Measurements from ENCODE around the gene CRLF1. TPM values are rescaled to one million over a fixed set of nuclear protein-coding genes. Genes with fewer than 3 reads are reported as not detected.

CRLF1 gene
- total and polyA plus RNA-seq, 4 experiments from 2014 or later, result 0.70 TPM; not detected in 3

DNA sequence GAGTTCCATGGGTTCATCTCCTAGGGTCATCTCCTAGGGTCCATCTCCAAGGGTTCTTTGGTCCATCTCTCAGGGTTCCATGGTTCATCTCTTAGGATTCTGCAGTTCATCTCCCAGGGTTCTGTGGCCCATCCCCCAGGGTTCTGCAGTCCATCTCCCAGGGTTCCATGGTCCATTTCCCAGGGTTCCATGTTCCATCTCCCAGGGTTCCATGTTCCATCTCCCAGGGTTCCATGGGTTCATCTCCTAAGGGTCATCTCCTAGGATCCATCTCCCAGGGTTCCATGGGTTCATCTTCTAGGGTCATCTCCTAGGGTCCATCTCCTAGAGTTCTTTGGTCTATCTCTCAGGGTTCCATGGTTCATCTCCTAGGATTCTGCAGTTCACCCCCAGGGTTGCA lies 11.0 kb upstream of the CRLF1 start:
- ChIA-PET CTCF (ENCODE audit: partially characterized antibody) (no interaction called here), POLR2A (ENCODE audit: partially characterized antibody) (no interaction called here)
- Mint-ChIP-seq H3K27ac (no peak overlapping the region), H3K4me3 (no peak overlapping the region), H3K36me3 (no peaks in the 10 kb centered on the region), H3K9me3 (peaks cover 0 to 1% (median 0%) of the 10 kb centered on the region in 8 donors), H3K4me1 (peaks cover 0 to 15% (median 1%) of the 10 kb centered on the region in 4 donors), H3K27me3 (peaks cover 24 to 32% of the 10 kb centered on the region in 2 donors)
- no peak for DNase-seq
- H3K27me3 ChIP-seq (ENCODE audit: insufficient read depth, low read length), result peaks cover 19% of the 10 kb centered on the region
- intact Hi-C loops (cut with micrococcal nuclease), result no loop called here
- H3K9me3 ChIP-seq (ENCODE audit: control insufficient read depth in 1 of 2, low read length in 2 of 2), result no peaks in the 10 kb centered on the region
- no peak overlapping the region for H3K4me3 ChIP-seq (ENCODE audit: low read length in 2 of 2)
- no peak overlapping the region for H3K27ac ChIP-seq (ENCODE audit: low read depth, low read length)
- no peaks in the 10 kb centered on the region for H3K36me3 ChIP-seq (ENCODE audit: insufficient read depth, low read length)
- H3K4me1 ChIP-seq (ENCODE audit: insufficient read depth, low read length), result peaks cover 8% of the 10 kb centered on the region

DNA sequence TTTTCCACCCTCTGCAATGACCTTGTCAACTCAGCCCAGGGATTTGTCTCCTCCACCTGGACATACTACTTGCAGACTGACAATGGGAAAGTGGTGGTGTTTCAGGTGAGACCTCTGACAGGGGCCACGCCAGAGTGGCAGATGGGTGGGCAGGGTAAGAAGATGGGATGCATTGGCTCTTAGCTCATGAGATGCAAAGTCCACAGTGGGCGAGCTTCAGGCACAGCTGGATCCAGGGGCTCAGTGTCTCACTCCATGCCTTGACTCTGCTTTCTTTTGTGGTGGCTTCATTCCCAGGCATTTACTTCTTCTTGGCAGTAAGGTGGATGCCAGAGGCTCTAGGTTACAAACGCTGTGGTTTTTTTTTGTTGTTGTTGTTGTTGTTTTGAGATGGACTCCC lies 9.4 kb upstream of the CRLF1 start:
- Mint-ChIP-seq H3K36me3 (no peaks in the 10 kb centered on the region), H3K4me3 (no peak overlapping the region), H3K4me1 (peaks cover 8 to 27% (median 10%) of the 10 kb centered on the region in 4 donors), H3K9me3 (peaks cover 0 to 1% (median 0%) of the 10 kb centered on the region in 8 donors), H3K27me3 (peaks cover 32 to 42% of the 10 kb centered on the region in 2 donors), H3K27ac (no peak overlapping the region)
- POLR2A ChIA-PET (ENCODE audit: partially characterized antibody), result no interaction called here
- H3K4me3 ChIP-seq (ENCODE audit: low read length in 2 of 2), result no peak overlapping the region
- no peaks in the 10 kb centered on the region for H3K9me3 ChIP-seq (ENCODE audit: control insufficient read depth in 1 of 2, low read length in 2 of 2)
- no peak for DNase-seq
- CTCF ChIA-PET (ENCODE audit: partially characterized antibody), result interaction anchor here (1.5 kb wide), 1 partner anchor 120 kb away, joined by 3 read pairs; no protein-coding TSS in a partner anchor
- peaks cover 20% of the 10 kb centered on the region for H3K4me1 ChIP-seq (ENCODE audit: insufficient read depth, low read length)
- H3K27ac ChIP-seq (ENCODE audit: low read depth, low read length), result no peak overlapping the region
- H3K36me3 ChIP-seq (ENCODE audit: insufficient read depth, low read length), result no peaks in the 10 kb centered on the region
- intact Hi-C loops (cut with micrococcal nuclease), result no loop called here
- H3K27me3 ChIP-seq (ENCODE audit: insufficient read depth, low read length), result peaks cover 29% of the 10 kb centered on the region

DNA sequence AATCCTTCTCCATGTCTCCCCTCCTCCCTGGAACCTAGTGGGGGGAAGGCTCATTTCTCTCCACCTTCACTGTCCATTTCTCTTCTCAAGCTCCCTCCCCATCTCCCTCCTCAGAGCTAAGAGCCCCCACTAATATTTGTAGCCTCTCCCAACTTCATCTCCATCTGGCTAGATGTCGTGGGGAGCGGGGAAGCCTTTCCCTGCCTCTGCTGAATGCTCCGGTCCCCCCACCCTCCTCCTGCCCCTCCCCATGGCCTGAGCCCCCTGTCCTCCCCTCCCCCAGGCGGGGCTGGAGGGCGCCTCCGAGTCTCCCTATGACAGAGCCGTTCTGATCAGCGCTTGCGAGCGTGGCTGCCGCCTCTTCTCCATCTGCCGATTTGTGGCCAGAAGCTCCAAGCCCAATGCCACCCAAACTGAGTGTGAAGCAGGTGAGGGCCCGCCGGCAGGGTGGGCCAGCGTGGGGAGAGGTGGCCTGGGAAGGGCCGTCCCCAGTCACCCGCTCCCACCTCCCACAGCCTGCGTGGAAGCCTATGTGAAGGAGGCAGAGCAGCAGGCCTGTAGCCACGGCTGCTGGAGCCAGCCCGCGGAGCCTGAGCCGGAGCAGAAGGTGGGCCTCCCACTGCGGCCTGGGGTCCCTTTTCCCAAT lies 7.1 kb upstream of the CRLF1 start:
- CTCF ChIA-PET (ENCODE audit: partially characterized antibody), result no interaction called here
- POLR2A ChIA-PET (ENCODE audit: partially characterized antibody), result interaction anchor here (0.5 to 1.4 kb wide), 4 partner anchors 9 to 218 kb away, joined by 3 read pairs; partner anchors contain the start of genes UBA52 and UPF1

DNA sequence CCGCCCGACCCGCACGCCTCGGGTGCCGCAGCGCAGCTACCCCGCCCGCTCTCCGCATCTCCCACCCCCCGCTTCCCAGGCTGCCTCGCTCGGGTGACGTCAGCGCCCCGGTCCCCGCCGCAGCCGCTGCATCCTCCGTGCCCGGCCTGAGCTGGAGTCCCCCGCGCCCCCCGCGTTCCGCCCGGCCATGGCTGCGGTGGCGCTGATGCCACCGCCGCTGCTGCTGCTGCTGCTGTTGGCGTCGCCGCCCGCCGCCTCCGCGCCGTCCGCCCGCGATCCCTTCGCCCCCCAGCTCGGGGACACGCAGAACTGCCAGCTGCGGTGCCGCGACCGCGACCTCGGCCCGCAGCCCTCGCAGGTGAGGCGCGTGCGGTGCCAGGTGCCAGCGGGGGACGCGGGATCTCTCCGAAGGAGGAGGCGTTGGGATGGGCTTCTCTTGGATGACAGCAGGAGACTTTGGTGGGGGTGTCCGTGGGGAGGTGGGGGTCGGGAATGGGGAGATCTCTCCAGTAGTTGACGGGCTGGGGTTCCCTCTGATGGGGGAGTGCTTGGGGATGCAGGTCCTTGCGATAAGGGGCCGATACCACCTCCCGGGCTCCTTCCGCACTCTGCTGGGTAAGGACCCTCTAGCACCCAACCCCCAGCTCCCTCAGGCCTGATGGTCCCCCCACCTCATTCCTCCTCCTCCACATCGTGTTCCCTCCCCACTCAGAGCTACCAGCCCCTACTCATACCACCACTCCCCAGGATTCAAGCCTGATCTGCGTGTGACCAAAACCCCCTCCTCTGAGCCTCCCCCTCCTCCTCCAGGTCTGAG lies 6.4 kb upstream of the CRLF1 start, which contains the start of gene TMEM59L:
TMEM59L (plus strand) TSS at position 99 of the 817 bp plus-strand sequence; CDS start at position 188, 89 bp downstream.
- H3K9me3 Mint-ChIP-seq, result peaks cover 0 to 1% (median 0%) of the 10 kb centered on the region in 8 donors
- POLR2A ChIA-PET (ENCODE audit: partially characterized antibody), result interaction anchor here (0.5 to 1.4 kb wide), 6 partner anchors 8 to 219 kb away, joined by 3 to 6 read pairs (median 3); partner anchors contain the start of genes REX1BD, UBA52 and UPF1
- intact Hi-C loops (cut with micrococcal nuclease), result no loop called here
- Histone ChIP-seq H3K4me3 (ENCODE audit: low read length in 2 of 2) (peak within 1 kb of the TSS; percentile 23 to 45), H3K4me1 (ENCODE audit: insufficient read depth, low read length) (peaks cover 22% of the 10 kb centered on the region), H3K9me3 (ENCODE audit: control insufficient read depth in 1 of 2, low read length in 2 of 2) (no peaks in the 10 kb centered on the region), H3K36me3 (ENCODE audit: insufficient read depth, low read length) (no peaks in the 10 kb centered on the region), H3K27me3 (ENCODE audit: insufficient read depth, low read length) (peaks cover 57% of the 10 kb centered on the region), H3K27ac (ENCODE audit: low read depth, low read length) (no peak within 1 kb of the TSS)
- peak within 1 kb of the TSS; percentile 78 to 89 (median 82) for H3K4me3 Mint-ChIP-seq
- H3K36me3 Mint-ChIP-seq, result no peaks in the 10 kb centered on the region
- peaks cover 50 to 62% of the 10 kb centered on the region in 2 donors for H3K27me3 Mint-ChIP-seq
- H3K27ac Mint-ChIP-seq, result peak within 1 kb of the TSS in 4 of 7 donors; percentile 42 to 71 (median 62)
- CTCF ChIA-PET (ENCODE audit: partially characterized antibody), result interaction anchor here (1.0 to 1.1 kb wide), 2 partner anchors 23 to 26 kb away, joined by 3 to 4 read pairs; no protein-coding TSS in a partner anchor
- DNase-seq, result peak; percentile 55 to 72 (median 59)
- H3K4me1 Mint-ChIP-seq, result peaks cover 10 to 44% (median 14%) of the 10 kb centered on the region in 4 donors

More for the DNA sequence above, 7.1 kb upstream of the CRLF1 start:
- Histone ChIP-seq H3K36me3 (ENCODE audit: insufficient read depth, low read length) (no peaks in the 10 kb centered on the region), H3K4me1 (ENCODE audit: insufficient read depth, low read length) (peaks cover 22% of the 10 kb centered on the region), H3K9me3 (ENCODE audit: control insufficient read depth in 1 of 2, low read length in 2 of 2) (no peaks in the 10 kb centered on the region), H3K27me3 (ENCODE audit: insufficient read depth, low read length) (peaks cover 49% of the 10 kb centered on the region), H3K4me3 (ENCODE audit: low read length in 2 of 2) (no peak overlapping the region), H3K27ac (ENCODE audit: low read depth, low read length) (no peak overlapping the region)
- Mint-ChIP-seq H3K4me1 (peaks cover 9 to 40% (median 11%) of the 10 kb centered on the region in 4 donors), H3K4me3 (peak overlapping the region in 6 of 8 donors; percentile 58 to 86 (median 75)), H3K9me3 (peaks cover 0 to 1% (median 0%) of the 10 kb centered on the region in 8 donors), H3K27ac (peak overlapping the region in 1 of 7 donors; percentile 58), H3K36me3 (no peaks in the 10 kb centered on the region), H3K27me3 (peaks cover 44 to 57% of the 10 kb centered on the region in 2 donors)
- DNase-seq, result no peak
- intact Hi-C loops (cut with micrococcal nuclease), result no loop called here

DNA sequence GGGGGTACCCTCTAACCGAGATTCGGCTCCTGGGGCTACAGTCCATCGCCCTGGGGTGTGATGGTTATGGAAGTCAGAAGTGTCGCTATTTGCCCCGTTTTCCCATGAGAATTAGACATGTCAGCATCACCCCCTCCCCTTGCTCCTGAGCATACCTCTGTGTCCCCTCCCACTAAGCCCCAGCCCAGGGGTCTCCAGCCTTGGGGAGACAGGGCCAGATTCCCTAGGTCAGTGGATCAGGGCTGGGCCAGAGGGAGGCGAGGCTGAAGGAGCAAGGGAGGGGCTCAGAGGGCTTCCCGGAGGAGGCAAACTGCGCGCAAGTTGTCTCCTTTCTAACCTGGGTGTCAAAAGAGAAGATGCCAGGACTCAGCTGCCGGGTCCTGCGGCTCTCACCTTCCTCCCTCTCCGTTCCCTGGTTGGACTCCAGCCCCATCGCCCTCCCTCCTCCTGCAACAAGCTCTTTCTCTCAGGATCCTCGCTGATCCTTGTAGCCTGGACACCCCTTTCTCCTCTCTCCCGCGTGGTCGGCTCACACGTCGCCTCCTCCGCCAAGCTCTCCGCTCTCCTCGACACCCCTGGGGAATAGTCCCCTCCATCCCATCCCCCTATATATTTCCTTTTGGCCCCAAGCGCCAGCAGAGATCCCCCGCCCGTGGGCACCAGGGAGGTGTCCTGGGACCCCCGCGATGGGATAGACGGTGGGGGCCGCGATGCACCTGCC lies 5.6 kb upstream of the CRLF1 start:
- H3K27me3 ChIP-seq (ENCODE audit: insufficient read depth, low read length), result peaks cover 58% of the 10 kb centered on the region
- no peak overlapping the region for H3K27ac ChIP-seq (ENCODE audit: low read depth, low read length)
- POLR2A ChIA-PET (ENCODE audit: partially characterized antibody), result interaction anchor here (0.8 to 1.4 kb wide), 3 partner anchors 17 to 220 kb away, joined by 3 to 6 read pairs (median 3); partner anchors contain the start of genes REX1BD and UPF1
- H3K27ac Mint-ChIP-seq, result peak overlapping the region in 3 of 7 donors; percentile 13 to 71 (median 65)
- peak overlapping the region; percentile 23 to 45 for H3K4me3 ChIP-seq (ENCODE audit: low read length in 2 of 2)
- DNase-seq, result no peak
- peaks cover 10 to 49% (median 18%) of the 10 kb centered on the region in 4 donors for H3K4me1 Mint-ChIP-seq
- H3K36me3 ChIP-seq (ENCODE audit: insufficient read depth, low read length), result no peaks in the 10 kb centered on the region
- H3K27me3 Mint-ChIP-seq, result peaks cover 48 to 59% of the 10 kb centered on the region in 2 donors
- intact Hi-C loops (cut with micrococcal nuclease), result no loop called here
- no peaks in the 10 kb centered on the region for H3K9me3 ChIP-seq (ENCODE audit: control insufficient read depth in 1 of 2, low read length in 2 of 2)
- peaks cover 22% of the 10 kb centered on the region for H3K4me1 ChIP-seq (ENCODE audit: insufficient read depth, low read length)
- H3K4me3 Mint-ChIP-seq, result peak overlapping the region; percentile 78 to 89 (median 82)
- H3K9me3 Mint-ChIP-seq, result peaks cover 0 to 1% (median 0%) of the 10 kb centered on the region in 8 donors
- H3K36me3 Mint-ChIP-seq, result no peaks in the 10 kb centered on the region
- CTCF ChIA-PET (ENCODE audit: partially characterized antibody), result interaction anchor here (1.0 to 1.1 kb wide), 2 partner anchors 23 to 27 kb away, joined by 3 to 4 read pairs; no protein-coding TSS in a partner anchor

DNA sequence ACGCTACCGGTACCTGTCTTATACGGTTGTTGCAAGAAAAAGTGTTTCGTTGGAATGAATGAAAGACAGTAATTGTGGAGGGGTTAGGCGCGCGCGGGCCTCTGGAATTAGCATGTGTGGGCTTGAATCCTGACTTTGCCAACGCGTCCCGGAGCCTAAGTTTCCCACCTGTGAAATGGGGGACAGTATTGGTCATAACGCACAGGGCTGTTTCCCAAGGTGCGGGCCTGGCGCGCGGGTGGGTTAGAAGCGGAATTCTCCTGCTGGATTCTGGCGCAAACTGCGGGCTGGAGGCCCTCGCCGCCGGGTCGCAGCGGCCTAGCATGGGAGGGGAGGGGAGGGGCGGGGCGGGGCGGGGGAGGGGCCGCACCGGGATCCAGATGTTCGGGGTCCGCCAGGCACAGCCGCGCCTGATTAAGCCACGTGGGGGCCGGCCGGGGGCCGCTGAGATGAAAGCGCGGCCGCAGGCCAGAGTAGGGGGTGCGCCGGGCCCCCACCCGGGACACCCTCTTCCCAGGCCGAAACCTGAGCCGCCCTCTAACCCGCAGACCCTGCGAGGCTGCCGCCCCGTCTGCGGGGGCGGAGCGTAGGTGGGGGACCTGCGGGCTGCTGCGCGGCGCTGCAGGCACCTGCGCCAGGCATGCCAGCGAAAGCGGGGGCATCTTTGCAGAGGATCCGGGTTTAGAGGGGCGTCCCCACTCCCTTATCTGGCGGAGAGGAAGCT lies 4.9 kb upstream of the CRLF1 start:
- Mint-ChIP-seq H3K27ac (peak overlapping the region in 2 of 7 donors; percentile 20 to 38), H3K27me3 (peaks cover 47 to 56% of the 10 kb centered on the region in 2 donors), H3K36me3 (no peaks in the 10 kb centered on the region), H3K4me1 (peaks cover 12 to 49% (median 18%) of the 10 kb centered on the region in 4 donors), H3K9me3 (peaks cover 0 to 1% (median 0%) of the 10 kb centered on the region in 8 donors), H3K4me3 (peak overlapping the region; percentile 46 to 89 (median 82))
- Histone ChIP-seq H3K9me3 (ENCODE audit: control insufficient read depth in 1 of 2, low read length in 2 of 2) (no peaks in the 10 kb centered on the region), H3K27me3 (ENCODE audit: insufficient read depth, low read length) (peaks cover 56% of the 10 kb centered on the region), H3K27ac (ENCODE audit: low read depth, low read length) (no peak overlapping the region), H3K4me3 (ENCODE audit: low read length in 2 of 2) (peak overlapping the region in 1 of 2 donors; percentile 45), H3K36me3 (ENCODE audit: insufficient read depth, low read length) (no peaks in the 10 kb centered on the region), H3K4me1 (ENCODE audit: insufficient read depth, low read length) (peaks cover 22% of the 10 kb centered on the region)
- ChIA-PET CTCF (ENCODE audit: partially characterized antibody) (interaction anchor here (1.0 kb wide), 1 partner anchor 28 kb away, joined by 3 read pairs; no protein-coding TSS in a partner anchor), POLR2A (ENCODE audit: partially characterized antibody) (interaction anchor here (1.4 kb wide), 1 partner anchor 22 kb away, joined by 6 read pairs; the partner anchor contains the start of gene REX1BD)
- intact Hi-C loops (cut with micrococcal nuclease), result loop anchor here (1.0 kb wide), 1 partner anchor 25 kb away; no protein-coding TSS in a partner anchor
- DNase-seq, result no peak
